ENCODE data around the gene PVALEF.

Gene PVALEF

DNA sequence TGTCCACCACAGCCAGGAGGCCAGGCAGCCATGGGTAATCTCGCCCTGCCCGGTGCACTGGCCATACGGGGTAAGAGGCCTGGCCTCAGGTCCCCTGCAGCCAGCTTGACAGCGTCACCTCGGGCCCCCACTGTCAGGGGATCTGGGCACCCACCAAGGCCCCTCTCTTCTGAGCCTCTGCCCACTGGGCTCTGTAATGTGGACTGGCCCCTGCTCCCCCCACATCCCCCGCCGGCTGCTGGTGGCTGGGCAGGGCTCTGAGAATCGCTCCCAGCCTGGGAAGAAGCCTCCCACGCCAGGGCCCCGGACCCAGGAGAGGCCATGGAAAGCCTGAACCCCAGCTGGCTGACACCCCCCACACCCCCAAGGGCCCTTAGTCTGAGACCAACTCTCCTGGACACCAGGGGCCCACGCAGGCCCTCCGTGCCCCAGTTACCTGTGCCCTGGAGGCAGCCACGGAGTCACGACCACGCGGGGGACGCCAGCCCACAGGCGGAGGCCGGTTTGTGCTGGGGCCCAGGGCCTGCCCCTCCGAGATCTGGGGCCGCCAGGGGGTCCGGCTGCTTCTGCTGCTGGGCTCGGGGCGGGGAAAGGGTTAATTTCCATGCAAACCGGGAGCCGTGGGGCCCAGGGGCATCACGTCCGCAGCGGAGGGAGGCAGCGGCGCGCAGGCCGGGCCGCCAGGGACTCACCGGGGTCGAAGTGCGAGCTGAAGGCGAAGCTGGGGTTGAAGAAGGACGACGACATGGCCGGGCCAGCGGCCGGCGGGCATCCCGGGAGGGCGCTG, at the start of gene PVALEF:
TSS of gene PVALEF (plus strand) at position 262 of the 787 bp plus-strand sequence. CDS start 15,720 bp downstream, outside the sequence.
- no peak for TF ChIP-seq CTCF (conservative IDR thresholded peaks at IDR 0.05; ENCODE audit: low read depth, low read length)
- peak within 1 kb of the TSS; percentile 41 for H3K4me3 ChIP-seq (ENCODE audit: low read length)
- no peak for DNase-seq (ENCODE audit: low read depth)

DNA sequence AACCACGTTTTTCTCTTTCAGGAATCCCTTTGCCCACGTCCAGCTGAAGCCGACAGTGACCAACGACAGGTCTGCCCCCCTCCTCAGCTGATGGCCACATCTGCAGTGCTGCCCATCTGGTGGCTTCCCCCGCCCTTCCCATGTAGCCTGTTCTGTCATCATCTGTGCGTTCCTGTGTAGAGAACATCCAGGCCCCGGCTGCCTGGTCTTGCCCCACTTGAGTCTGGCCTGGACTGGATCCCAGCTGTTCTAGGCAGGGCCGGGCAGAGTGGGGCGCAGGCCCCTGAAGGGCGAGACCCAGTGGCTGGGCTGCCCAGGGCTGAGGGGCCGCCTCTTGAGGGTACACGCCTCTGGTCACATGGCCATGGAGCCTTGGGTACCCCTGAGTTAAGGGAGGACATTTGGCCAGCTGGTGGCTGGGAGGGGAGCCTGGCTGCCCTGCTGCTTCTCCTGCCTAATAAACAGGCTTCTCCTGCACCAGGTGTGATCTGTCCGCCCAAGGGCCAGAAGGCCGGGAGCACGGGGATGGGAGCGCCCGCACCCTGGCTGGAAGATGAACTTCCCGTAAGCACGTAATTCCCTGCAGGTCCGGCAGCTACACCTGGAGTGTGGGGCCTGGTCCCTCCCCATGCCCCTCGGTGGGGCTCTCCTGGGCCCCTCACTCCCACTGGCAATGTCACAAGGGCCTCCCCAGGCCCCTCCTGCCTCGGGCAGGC, 49.4 kb upstream of the PVALEF start:
- no peak overlapping the region for H3K4me3 ChIP-seq (ENCODE audit: low read length)
- DNase-seq (ENCODE audit: low read depth), result no peak
- TF ChIP-seq CTCF (conservative IDR thresholded peaks at IDR 0.05; ENCODE audit: low read depth, low read length), result no peak

DNA sequence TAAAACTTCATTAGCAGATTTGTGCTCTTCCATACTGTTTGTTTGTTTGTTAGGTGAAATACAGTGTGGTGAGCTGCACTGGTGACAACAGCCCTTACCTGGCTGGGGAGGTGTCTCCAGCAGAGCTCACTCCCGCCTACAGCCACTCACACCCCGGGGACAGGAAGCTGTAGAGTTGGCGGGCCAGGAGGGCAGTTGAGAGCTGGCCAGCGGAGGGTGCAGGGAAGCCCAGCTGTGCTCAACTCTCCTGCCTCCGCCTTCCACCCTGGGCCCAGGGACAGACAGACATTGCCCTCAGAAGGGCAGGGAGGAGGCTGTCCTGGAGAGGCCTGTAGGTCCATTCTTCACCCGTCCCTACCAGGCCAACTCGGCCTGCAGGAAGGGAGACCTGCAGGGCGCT, 48.6 kb upstream of the PVALEF start:
- no peak for TF ChIP-seq CTCF (conservative IDR thresholded peaks at IDR 0.05; ENCODE audit: low read depth, low read length)
- no peak overlapping the region for H3K4me3 ChIP-seq (ENCODE audit: low read length)
- no peak for DNase-seq (ENCODE audit: low read depth)

DNA sequence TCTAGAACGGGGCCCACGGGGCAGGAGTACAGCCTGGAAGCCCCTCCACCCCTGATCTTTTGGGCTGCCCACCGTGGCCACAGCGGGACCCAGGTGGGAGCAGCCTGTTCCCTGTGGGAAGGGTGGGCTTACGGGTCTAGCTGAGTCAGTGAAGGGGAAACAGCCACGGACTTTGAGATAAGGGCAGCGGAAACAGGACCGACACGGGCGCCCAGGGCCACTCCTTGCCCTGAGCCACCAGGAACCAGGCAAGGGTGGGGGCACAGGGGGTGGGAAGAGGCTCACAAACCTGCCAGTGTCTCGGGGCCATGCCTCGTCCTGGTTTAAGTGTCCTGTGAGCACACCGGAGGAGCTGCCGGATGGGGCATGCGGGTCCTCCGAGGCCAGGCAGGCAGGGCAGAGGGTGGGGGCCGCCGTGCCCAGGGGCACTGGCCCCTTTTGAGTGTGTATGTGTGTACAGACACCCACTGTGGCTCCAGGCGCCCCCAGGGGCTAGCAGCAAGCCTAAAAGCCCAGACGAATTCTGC, 47.6 kb upstream of the PVALEF start:
- H3K4me3 ChIP-seq (ENCODE audit: low read length), result no peak overlapping the region
- no peak for DNase-seq (ENCODE audit: low read depth)
- TF ChIP-seq CTCF (conservative IDR thresholded peaks at IDR 0.05; ENCODE audit: low read depth, low read length), result no peak

DNA sequence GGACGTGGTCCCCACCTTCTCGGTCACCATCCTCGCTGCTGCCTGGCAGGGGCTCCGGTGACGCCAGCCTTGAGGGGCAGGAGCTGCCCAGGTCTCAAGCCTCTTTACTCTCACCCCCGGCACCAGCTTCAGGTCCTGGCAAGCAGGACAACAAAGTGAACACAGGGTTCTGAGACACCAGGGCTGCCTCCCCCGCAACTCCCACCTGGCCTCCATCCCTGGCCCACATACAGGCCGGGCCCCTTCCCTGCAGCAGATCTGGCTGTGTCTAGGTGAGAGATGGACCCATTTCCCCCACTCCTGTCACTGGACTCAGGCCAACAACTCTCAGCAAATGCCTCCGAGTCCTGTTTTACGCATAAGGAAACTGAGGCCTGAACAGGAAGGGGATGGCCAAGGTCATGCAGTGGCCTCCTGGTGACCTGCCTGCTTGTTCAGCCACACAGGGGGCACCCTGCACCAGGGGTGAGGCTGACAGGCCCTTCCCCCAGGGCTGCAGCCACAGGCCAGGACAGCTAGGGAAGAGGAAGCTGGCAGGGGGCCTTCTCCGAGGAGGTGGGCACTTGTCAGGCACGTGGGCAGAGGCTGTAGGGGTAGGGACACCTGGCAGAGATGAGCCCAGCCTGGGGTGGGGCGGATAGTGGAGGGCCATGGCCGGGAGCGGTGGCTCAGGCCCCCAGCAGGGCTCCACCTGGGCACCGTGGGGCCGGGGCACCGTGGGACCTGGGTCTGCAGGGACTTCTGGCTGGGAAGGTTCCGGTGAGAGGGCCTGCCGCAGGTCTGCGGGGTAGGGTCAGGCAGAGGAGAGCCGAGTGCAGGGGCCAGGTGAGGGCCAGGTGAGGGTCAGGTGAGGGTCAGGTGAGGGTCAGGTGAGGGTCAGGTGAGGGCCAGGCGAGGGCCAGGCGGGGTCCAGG, 46.7 kb upstream of the PVALEF start:
- no peak for DNase-seq (ENCODE audit: low read depth)
- peak overlapping the region; percentile 40 for H3K4me3 ChIP-seq (ENCODE audit: low read length)
- no peak for TF ChIP-seq CTCF (conservative IDR thresholded peaks at IDR 0.05; ENCODE audit: low read depth, low read length)

GRCh38 chr17:81119223-81120148, 45.8 kb upstream of the PVALEF start:
- peak; percentile 33 for TF ChIP-seq CTCF (conservative IDR thresholded peaks at IDR 0.05; ENCODE audit: low read depth, low read length)
- peak overlapping the region; percentile 40 for H3K4me3 ChIP-seq (ENCODE audit: low read length)

More at GRCh38 chr17:81119223-81120148, 45.8 kb upstream of the PVALEF start:
- peak; percentile 82 for DNase-seq (ENCODE audit: low read depth)

All from retinal pigment epithelial cell (primary cell).